Stimulated activated CD8-positive, alpha-beta memory T cell treated with anti-CD3 and anti-CD28 coated beads, Interleukin-4, amount 100 ng/mL, for 48 hours (primary cell): ENCODE measurements around the gene AEBP1.
A peak's percentile ranks its signal among the peaks of the same experiment; 100 is the strongest.

Experiments used
- DNase-seq: peaks from one replicate; pipeline ENCODE4 v3.0.0-alpha.2; 2020

Gene AEBP1

GRCh38 chr7:44144968-44145478 is 40.9 kb downstream of the AEBP1 start:
- no peak for DNase-seq

- peak; percentile 62 for DNase-seq
These were observed 41.4 kb downstream of the AEBP1 start for GRCh38 chr7:44145479-44145968.

DNA sequence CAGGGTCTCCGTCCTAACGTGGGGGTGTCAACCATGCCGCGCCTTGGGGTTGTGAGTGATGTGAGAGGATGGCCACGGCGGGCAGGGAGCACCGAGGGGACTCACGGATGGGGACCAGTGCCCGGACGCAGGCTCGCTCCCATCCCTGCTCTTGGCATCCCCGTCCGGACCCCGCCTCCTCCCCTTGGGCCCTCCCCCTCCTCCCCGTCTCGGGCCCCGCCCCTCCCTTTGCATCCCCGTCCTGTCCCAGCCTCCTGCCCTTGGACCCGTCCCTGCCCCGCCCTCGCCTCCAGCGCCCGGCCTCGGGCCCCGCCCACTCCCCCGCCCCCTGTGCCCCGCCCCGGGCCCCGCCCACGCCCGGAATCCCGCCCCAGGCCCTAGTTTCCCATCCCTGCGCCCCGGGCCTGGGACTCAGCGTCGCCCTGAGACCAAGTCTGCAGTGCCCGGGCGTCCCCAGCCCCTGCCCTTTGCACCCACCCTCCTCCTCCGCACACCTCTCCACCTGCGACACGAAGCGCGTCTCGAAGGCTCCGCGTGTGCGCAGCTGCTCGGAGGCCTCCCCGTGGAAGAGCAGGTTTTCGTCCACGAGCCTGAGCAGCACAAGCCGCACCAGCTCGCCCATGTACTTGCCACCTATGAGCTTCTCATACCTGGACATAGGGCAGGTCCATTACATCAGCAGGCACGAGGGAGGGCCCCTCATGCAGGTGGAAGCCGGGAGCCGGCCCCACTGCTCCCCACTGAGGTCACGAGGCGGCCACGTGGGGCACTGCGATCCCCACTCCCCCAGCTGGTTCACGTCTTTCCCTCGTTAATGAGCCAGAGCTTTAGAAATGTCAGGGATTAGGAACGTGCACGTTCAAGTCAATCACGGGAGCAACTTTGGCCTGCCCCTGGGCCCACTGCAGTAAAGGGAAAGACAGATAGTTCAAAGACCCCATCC is 42.1 kb downstream of the AEBP1 start:
- DNase-seq: peak; percentile 76

DNA sequence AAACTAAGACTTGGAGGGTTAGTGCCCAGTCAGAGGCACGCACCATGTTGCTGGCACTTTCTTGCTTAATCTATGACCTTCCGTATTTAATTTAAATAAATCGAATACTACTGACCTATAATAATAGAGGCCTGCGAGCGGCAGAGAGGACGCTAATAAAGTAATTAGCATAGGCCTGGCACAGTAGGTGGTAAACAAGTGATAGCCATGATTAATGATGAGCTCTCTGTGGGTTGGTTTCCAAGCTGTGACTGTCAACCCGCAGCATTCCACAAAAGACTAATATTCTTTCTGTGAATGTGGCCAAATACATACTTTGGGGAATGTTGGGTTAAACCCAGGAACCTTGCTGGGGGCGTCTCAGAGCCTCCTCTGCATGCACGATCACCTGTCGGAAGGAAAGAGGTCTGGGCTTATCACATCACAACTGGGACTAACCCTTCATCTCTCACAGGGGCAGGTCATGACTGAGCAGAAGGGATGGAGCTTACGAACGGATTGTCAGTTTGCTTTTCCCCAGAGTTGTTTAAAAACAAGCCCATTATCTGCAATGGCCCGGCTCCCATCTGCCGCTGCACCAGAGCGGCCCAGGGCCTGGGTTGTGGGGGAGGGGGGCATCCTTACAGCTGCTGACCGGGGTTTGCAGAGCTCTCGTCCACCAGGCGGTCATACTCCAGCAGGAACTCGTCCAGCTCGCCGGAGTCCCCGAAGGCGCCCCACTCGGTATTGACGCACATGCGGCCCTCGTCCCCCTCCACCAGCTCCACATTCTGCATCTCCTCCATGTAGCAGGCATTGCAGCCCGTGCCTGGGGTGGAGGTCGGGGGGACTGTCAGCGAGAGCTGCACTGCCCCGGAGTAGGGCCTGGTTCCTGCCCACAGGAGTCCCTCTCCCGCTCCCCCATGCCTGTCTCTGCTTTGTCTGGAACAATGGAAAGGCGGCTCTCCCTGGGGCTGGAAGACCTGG is 43.2 kb downstream of the AEBP1 start:
- DNase-seq: no peak

DNA sequence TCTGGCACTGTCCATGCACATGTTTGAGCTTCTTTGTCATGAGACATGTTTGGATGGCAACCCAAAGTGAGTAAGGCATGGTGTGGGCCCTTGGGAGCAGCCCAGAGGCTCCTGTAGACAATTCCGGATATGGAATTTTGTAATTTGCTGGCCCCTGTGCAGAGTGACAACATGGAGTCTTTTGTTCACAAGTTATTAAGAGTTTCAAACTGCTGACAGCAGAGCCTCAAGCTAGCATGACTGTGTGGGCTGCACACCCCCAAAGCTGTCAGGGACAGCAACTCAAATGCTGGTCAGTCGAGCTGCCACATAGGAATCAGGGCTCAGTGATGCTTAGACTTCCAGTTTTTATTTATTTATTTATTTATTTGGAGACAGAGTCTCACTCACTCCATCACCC is 44.0 kb downstream of the AEBP1 start:
- no peak for DNase-seq

DNA sequence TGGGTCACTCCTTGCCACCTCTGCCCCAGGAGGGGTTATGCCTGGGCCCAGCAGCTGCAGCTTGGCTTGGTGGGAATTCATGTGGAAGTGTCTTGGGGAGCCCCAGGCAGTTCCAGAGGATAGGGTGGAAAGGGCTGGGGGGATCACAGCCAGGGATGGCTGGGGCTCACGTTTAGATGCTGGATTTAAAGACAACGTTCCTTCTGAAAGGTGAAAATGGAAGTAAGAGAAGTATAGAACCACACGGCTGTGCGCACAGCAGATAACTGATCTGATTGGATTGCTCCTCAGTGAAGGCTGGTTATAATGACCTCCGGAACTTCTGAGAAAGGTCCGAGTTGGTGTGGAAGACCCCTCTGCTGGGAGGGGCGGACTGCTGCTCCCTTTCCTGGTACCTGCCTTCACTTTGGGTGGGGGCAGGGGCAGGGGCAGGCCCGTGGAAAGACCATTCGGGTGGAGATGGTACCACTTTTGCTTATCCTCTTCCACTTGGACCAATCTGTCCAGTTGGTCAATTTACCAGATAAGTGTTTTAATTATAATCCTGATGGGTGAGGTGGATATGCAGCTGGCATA is 44.9 kb downstream of the AEBP1 start:
- no peak for DNase-seq

DNA sequence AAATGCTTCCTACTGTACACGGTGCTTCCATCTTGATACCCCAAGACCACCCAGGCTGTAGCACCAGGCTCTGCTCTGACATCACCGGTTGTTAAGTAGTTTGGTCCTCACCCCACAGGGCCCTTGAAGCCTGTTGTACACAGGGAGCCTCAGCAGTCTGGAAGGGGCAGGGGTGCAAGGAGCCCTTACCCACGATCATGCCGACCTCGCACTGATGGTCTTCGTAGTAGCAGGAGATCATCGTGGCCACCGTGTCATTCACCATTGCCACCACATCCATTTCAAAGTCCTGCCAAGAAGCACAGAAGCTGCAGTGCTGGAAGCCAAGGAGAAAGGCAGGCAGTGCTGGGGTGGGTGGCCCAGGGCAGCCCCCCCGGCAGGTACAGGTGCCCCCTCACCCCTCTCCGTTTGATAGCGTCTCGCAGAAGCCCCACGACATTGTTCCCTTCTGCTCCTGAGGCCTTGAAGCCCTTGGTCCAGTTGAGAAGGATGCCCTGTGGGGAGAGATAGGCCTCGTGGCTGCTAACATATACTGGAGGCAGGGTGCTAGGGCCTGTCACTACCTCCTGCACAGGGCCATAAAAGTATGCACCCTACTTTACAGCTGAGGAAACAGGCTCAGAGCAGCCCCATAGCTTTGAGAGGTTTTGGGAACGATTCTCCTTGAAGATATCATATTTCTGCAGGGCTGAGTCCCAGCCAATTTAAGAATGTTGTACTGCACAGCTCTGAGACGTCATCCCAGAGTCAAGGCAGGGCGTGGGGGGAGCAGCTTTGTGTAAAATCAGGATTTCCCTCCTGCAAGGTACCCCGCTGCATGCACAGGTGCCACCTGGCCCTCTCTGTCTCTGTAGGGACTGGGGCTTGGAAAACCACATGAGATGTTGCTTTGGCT is 45.7 kb downstream of the AEBP1 start:
- no peak for DNase-seq

DNA sequence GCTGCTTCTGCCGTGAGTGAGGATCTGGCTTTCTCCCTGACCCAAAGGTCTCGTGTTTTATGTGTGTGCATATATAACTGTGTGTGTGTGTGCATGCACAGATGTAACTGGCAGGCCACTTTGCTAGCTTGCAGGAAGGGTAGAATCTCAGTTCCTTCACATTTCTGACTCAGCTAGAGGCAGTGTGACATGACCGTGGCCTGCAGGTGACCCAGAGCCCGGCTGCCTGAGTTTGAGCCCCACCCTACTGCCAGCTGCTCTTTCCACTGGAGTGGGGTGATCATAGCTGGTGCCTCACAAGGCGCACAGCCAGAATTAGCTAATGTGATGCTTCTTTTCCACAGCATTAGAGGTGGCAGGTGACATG is 46.3 kb downstream of the AEBP1 start:
- DNase-seq: no peak

GRCh38 chr7:44150966-44151941 is 47.1 kb downstream of the AEBP1 start:
- DNase-seq: no peak

GRCh38 chr7:44151956-44152355 is 47.8 kb downstream of the AEBP1 start:
- DNase-seq: no peak

DNA sequence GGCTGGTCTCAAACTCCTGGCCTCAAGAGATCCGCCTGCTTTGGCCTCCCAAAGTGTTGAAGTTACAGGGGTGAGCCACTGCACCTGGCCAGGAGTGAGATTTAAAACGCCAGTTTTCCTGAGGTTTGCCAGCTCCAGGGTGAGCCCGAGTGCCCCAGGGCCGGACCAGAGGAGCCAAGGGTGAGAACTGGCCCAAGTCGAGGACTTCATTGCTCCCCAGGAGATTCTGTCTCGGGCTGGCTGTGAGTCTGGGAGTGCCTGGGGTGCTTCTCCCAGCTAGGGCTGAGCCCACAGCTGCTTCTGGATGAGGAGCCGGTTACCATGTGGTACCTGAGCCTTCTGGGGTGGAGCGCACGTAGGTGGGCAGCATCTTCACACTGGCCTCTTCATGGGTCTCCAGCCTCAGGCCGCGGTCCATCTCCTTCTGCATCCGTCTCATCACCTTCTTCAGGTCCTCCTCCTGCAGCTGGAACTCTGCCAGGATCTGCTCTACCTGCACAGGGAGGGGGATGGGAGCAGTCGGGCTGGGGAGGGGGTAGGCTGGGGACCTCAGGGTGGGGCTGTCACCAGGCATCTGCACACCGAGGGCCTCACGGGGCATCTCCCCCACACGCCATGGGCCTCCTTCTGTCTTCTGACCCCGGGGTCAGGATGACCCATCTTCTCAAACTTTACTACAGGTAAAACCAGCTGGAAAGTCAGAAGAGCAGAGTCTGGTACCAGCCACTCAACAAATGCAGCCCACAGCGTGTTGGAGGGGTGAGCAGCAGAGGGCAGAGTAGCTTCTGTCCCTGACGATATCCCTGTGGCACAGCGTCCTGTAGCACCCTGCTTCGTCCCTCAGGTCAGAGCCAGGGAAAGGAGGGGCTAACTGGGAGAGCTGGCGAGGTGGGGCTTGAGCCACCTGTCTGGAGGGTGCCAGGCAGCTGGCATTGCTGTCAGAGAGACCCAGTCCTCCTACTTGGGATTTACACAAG is 49.1 kb downstream of the AEBP1 start:
- no peak for DNase-seq

DNA sequence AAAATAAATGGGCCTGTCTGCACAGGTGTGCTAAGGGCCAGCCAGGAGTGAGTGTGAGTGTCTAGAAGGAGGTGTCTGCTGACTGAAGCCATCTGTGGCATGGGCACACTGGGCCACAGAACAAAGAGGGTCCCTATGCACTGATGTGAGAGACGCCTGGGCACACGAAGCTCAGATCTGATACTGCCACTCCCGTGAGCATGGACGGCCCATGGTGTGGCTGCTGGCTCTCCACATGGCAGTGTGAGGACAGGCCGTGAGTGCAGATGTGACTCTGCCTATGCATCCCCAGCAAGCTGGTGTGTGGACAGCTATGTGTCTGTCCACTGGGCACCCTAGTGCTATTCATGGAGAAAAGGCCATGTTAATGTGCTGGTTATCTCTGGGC is 49.8 kb downstream of the AEBP1 start:
- no peak for DNase-seq

GRCh38 chr7:44154703-44155102 is 50.6 kb downstream of the AEBP1 start:
- no peak for DNase-seq

DNA sequence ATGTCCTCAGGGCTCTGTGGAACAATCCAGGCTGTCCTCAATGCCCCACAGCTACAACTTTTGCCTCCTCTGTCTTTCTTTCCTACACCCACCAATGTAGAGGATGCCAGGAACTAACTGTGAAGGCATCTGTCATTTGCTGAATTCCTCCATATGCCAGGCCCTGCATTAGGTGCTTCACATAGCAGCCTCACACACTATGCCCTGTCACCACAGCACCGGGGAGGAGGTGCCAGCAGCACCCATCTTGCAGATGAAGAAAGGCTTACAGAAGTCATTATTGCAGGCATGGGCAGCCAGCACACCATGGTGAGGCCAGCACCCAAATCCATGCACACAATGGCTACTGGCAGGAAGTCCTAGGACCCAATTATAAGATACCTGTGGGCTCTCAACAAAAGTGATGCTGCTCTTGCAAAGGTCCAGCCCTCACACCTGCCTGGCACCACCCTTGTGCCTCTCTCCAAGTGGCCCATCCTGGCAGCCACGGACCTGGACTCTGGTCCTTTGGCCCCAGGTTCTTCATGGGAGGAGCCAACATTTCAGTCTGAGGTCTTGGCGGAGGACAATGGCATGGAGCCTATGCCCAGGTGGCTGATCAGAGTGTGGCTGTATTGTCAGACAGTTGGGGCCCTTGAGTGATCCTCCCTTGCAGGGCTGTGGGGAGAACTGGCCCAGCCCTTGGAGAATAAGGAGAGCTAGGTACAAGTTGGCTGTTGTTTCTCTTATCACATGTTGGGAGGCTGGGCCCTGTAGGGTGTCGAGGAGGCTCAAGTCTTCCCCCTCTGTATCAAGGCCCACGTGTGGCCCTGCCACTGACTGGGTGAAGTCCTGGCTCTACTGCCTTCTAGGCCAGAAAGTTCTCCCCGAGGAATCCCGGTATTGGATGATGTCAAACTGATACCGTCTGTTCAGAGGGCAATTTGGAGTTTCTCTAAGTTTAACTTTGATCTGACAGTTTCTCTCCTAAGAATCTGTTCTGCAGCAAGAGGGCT is 51.3 kb downstream of the AEBP1 start:
- no peak for DNase-seq

GRCh38 chr7:44156453-44157010 is 52.4 kb downstream of the AEBP1 start:
- DNase-seq: no peak

GRCh38 chr7:44157116-44158080 is 53.3 kb downstream of the AEBP1 start:
- DNase-seq: no peak
